C1 segment of cervical spinal cord (tissue), 14 donors: ENCODE measurements around the gene NOX4.
"Not testable (repeated sequence)": the region's sequence is repeated elsewhere in the genome, so short reads cannot be mapped to it uniquely, and the experiment has no call there.

ENCODE experiments used
- DNase-seq, 14 donors: peaks; one replicate each; lab custom pipeline; 2025; lab: John Stamatoyannopoulos, UW

NOX4 gene

GRCh38 chr11:89381094-89381493 lies 110.1 kb downstream of the NOX4 start:
- DNase-seq = no peak

- DNase-seq = not testable (repeated sequence)
Observed at GRCh38 chr11:89379976-89380771, 111.0 kb downstream of the NOX4 start.

- DNase-seq = not testable (repeated sequence)
Observed at GRCh38 chr11:89378986-89379385, 112.2 kb downstream of the NOX4 start.

GRCh38 chr11:89369356-89369755 lies 121.8 kb downstream of the NOX4 start:
- not testable (repeated sequence) for DNase-seq

- DNase-seq = not testable (repeated sequence)
Observed at GRCh38 chr11:89364856-89365255, 126.3 kb downstream of the NOX4 start.

GRCh38 chr11:89361734-89362133 lies 129.4 kb downstream of the NOX4 start:
- no peak for DNase-seq

- not testable (repeated sequence) for DNase-seq
Observed at GRCh38 chr11:89359208-89359607, 132.0 kb downstream of the NOX4 start.

GRCh38 chr11:89358761-89359160 lies 132.4 kb downstream of the NOX4 start:
- DNase-seq = no peak

GRCh38 chr11:89355646-89356045 lies 135.5 kb downstream of the NOX4 start:
- no peak for DNase-seq

GRCh38 chr11:89354513-89354912 lies 136.7 kb downstream of the NOX4 start:
- DNase-seq = not testable (repeated sequence)

GRCh38 chr11:89347071-89347470 lies 144.1 kb downstream of the NOX4 start:
- DNase-seq = no peak

- DNase-seq = no peak
Observed at GRCh38 chr11:89346601-89347000, 144.6 kb downstream of the NOX4 start.

- not testable (repeated sequence) for DNase-seq
Observed at GRCh38 chr11:89342880-89343572, 148.1 kb downstream of the NOX4 start.

- not testable (repeated sequence) for DNase-seq
Observed at GRCh38 chr11:89340450-89340849, 150.7 kb downstream of the NOX4 start.

- not testable (repeated sequence) for DNase-seq
Observed at GRCh38 chr11:89338073-89338472, 153.1 kb downstream of the NOX4 start.

GRCh38 chr11:89337100-89337650 lies 154.0 kb downstream of the NOX4 start:
- not testable (repeated sequence) for DNase-seq

- DNase-seq = not testable (repeated sequence)
Observed at GRCh38 chr11:89333704-89334103, 157.5 kb downstream of the NOX4 start.

GRCh38 chr11:89331940-89332339 lies 159.2 kb downstream of the NOX4 start:
- DNase-seq = not testable (repeated sequence)

- no peak for DNase-seq
Observed at GRCh38 chr11:89327885-89328284, 163.3 kb downstream of the NOX4 start.

GRCh38 chr11:89321401-89321800 lies 169.8 kb downstream of the NOX4 start:
- no peak for DNase-seq

GRCh38 chr11:89310607-89311006 lies 180.6 kb downstream of the NOX4 start:
- not testable (repeated sequence) for DNase-seq

GRCh38 chr11:89309321-89309985 lies 181.7 kb downstream of the NOX4 start:
- DNase-seq = not testable (repeated sequence)
